WTC11 (cell line): ENCODE measurements around the gene PBX4. TPM values are rescaled to one million over a fixed set of nuclear protein-coding genes. Genes with fewer than 3 reads are reported as not detected.

ENCODE experiments used
- ATAC-seq: fragments of 200-7000 bp; cut with Tn5 transposase; 2 replicates; pipeline ENCODE4 v1.10.0; 2021; ENCODE audit warnings: mild to moderate bottlenecking, moderate library complexity
- CTCF ChIA-PET: fragments of 300-600 bp; sonication (Branson Sonifier 250); formaldehyde crosslinking; loops from one replicate; lab custom pipeline; 2021; ENCODE audit warnings: antibody characterized with exemption; lab: Charles Lee
- POLR2A ChIA-PET: fragments of 350-600 bp; sonication (Branson Sonifier 250); formaldehyde crosslinking; loops from one replicate; lab custom pipeline; 2021; ENCODE audit warnings: antibody characterized with exemption; lab: Charles Lee
- DNase-seq: peaks from one replicate; pipeline ENCODE4 v3.0.0; 2021; ENCODE audit warnings: low spot score
- H3K27ac Mint-ChIP-seq: 2 replicates; pipeline ENCODE4 v1.8.0; 2021; ENCODE audit warnings: mixed read lengths
- H3K27me3 Mint-ChIP-seq: 2 replicates; pipeline ENCODE4 v1.8.0; 2021; ENCODE audit warnings: low read depth, mild to moderate bottlenecking, moderate library complexity, mixed read lengths
- H3K36me3 Mint-ChIP-seq: 2 replicates; pipeline ENCODE4 v1.8.0; 2021; ENCODE audit warnings: mixed read lengths
- H3K4me1 Mint-ChIP-seq: 2 replicates; pipeline ENCODE4 v1.8.0; 2022; ENCODE audit warnings: mixed read lengths
- H3K4me3 Mint-ChIP-seq: 2 replicates; pipeline ENCODE4 v1.8.0; 2021; ENCODE audit warnings: mild to moderate bottlenecking, moderate library complexity, mixed read lengths
- H3K9me3 Mint-ChIP-seq: 2 replicates; pipeline ENCODE4 v1.8.0; 2021; ENCODE audit warnings: mixed read lengths
- AFF4 ChIP-seq: sonication (generic); formaldehyde crosslinking; IDR thresholded peaks from 2 replicates; pipeline ENCODE4 v1.8.1; 2023; ENCODE audit warnings: mild to moderate bottlenecking, missing genetic modification reagents, borderline replicate concordance
- ARID4B ChIP-seq: sonication (generic); formaldehyde crosslinking; IDR thresholded peaks from 2 replicates; pipeline ENCODE4 v1.8.0; 2023; ENCODE audit warnings: missing genetic modification reagents, mild to moderate bottlenecking, borderline replicate concordance
- CREB1 ChIP-seq: sonication (generic); formaldehyde crosslinking; IDR thresholded peaks from 2 replicates; pipeline ENCODE4 v1.8.0; 2023; ENCODE audit warnings: mild to moderate bottlenecking, missing genetic modification reagents
- CTCF ChIP-seq: fragments of 200-600 bp; IDR thresholded peaks from 2 replicates; pipeline ENCODE4 v1.8.0; 2022; ENCODE audit warnings: antibody characterized with exemption
- E2F5 ChIP-seq: sonication (generic); formaldehyde crosslinking; IDR thresholded peaks from 2 replicates; pipeline ENCODE4 v1.8.1; 2022; ENCODE audit warnings: mild to moderate bottlenecking, moderate library complexity, missing genetic modification reagents
- FOXJ3 ChIP-seq: sonication (generic); formaldehyde crosslinking; IDR thresholded peaks from 2 replicates; pipeline ENCODE4 v1.9.0; 2021; ENCODE audit warnings: missing genetic modification reagents, mild to moderate bottlenecking, borderline replicate concordance
- HMGXB4 ChIP-seq: sonication (generic); formaldehyde crosslinking; IDR thresholded peaks from 2 replicates; pipeline ENCODE4 v1.8.1; 2023; ENCODE audit warnings: mild to moderate bottlenecking, moderate library complexity, missing genetic modification reagents
- JAZF1 ChIP-seq: fragments of 250-450 bp; sonication (Bioruptor Pico); IDR thresholded peaks from 2 replicates; pipeline ENCODE4 v1.9.0; 2021; ENCODE audit warnings: moderate library complexity, mild to moderate bottlenecking, inconsistent platforms
- MXD4 ChIP-seq: fragments of 250-450 bp; sonication (Bioruptor Pico); IDR thresholded peaks from 2 replicates; pipeline ENCODE4 v1.8.0; 2021; ENCODE audit warnings: mild to moderate bottlenecking, moderate library complexity, borderline replicate concordance
- MYBL2 ChIP-seq: sonication (generic); formaldehyde crosslinking; IDR thresholded peaks from 2 replicates; pipeline ENCODE4 v1.8.1; 2023; ENCODE audit warnings: mild to moderate bottlenecking, moderate library complexity, missing genetic modification reagents
- NFE2L1 ChIP-seq: sonication (generic); formaldehyde crosslinking; IDR thresholded peaks from 2 replicates; pipeline ENCODE4 v1.8.1; 2023; ENCODE audit warnings: missing genetic modification reagents
- NFYB ChIP-seq: sonication (generic); formaldehyde crosslinking; conservative IDR thresholded peaks from 2 replicates; pipeline ENCODE4 v1.8.0; 2022; ENCODE audit warnings: low read depth, missing genetic modification reagents
- NR2C2 ChIP-seq: sonication (generic); formaldehyde crosslinking; IDR thresholded peaks from 2 replicates; pipeline ENCODE4 v1.8.0; 2022; ENCODE audit warnings: mild to moderate bottlenecking, missing genetic modification reagents
- OVOL2 ChIP-seq: fragments of 250-450 bp; sonication (Bioruptor Pico); IDR thresholded peaks from 2 replicates; pipeline ENCODE4 v1.9.0; 2021; ENCODE audit warnings: mild to moderate bottlenecking, borderline replicate concordance
- TCF7 ChIP-seq: sonication (generic); formaldehyde crosslinking; IDR thresholded peaks from 2 replicates; pipeline ENCODE4 v1.8.0; 2022; ENCODE audit warnings: mild to moderate bottlenecking, low read depth, missing genetic modification reagents, moderate library complexity
- TEAD4 ChIP-seq: sonication (generic); formaldehyde crosslinking; IDR thresholded peaks from 2 replicates; pipeline ENCODE4 v1.8.0; 2022; ENCODE audit warnings: mild to moderate bottlenecking, missing genetic modification reagents
- ZNF138 ChIP-seq: sonication (generic); formaldehyde crosslinking; conservative IDR thresholded peaks from 2 replicates; pipeline ENCODE4 v1.8.1; 2022; ENCODE audit warnings: mild to moderate bottlenecking, moderate library complexity, missing genetic modification reagents
- ZNF232 ChIP-seq: sonication (generic); formaldehyde crosslinking; IDR thresholded peaks from 2 replicates; pipeline ENCODE4 v1.8.0; 2022; ENCODE audit warnings: mild to moderate bottlenecking, missing genetic modification reagents
- ZNF396 ChIP-seq: fragments of 250-450 bp; sonication (Bioruptor Pico); IDR thresholded peaks from 2 replicates; pipeline ENCODE4 v1.8.0; 2021; ENCODE audit warnings: mild to moderate bottlenecking, moderate library complexity, borderline replicate concordance
- total RNA-seq: library from RNA; stranded (reverse); gene quantifications from 3 replicates; pipeline ENCODE4 v1.2.3, GENCODE V29; 2021

The PBX4 gene
- total RNA-seq, 1 experiment from 2014 or later, result 3.2 TPM

- no peak for TF ChIP-seq ZNF396
- TF ChIP-seq TEAD4 (CRISPR knock-in tag), result no peak
- no peak for TF ChIP-seq NR2C2
- no peak for TF ChIP-seq MXD4 (CRISPR knock-in tag)
- TF ChIP-seq JAZF1 (CRISPR knock-in tag), result no peak
- TF ChIP-seq, all 79 proteins: peak for 0
Measured at GRCh38 chr19:19661141-19661674, 42.7 kb upstream of the PBX4 start (continued).

GRCh38 chr19:19659646-19660245, 41.3 kb upstream of the PBX4 start:
- H3K9me3 Mint-ChIP-seq, result no peaks in the 10 kb centered on the region
- peaks cover 17% of the 10 kb centered on the region for H3K4me1 Mint-ChIP-seq
- peaks cover 51% of the 10 kb centered on the region for H3K36me3 Mint-ChIP-seq
- H3K4me3 Mint-ChIP-seq, result no peak overlapping the region
- no peak for DNase-seq
- H3K27me3 Mint-ChIP-seq, result no peaks in the 10 kb centered on the region
- POLR2A ChIA-PET, result no interaction called here
- TF ChIP-seq E2F5 (CRISPR knock-in tag), result no peak
- TF ChIP-seq CTCF, result no peak
- TF ChIP-seq ARID4B (CRISPR knock-in tag), result no peak
- TF ChIP-seq ZNF138 (CRISPR knock-in tag), result no peak
- TF ChIP-seq OVOL2 (CRISPR knock-in tag), result no peak
- TF ChIP-seq AFF4 (CRISPR knock-in tag), result no peak
- no peak for TF ChIP-seq NFE2L1 (CRISPR knock-in tag)
- TF ChIP-seq CREB1, result no peak
- TF ChIP-seq NFYB, result no peak
- no peak for TF ChIP-seq HMGXB4 (CRISPR knock-in tag)
- TF ChIP-seq FOXJ3 (CRISPR knock-in tag), result no peak
- TF ChIP-seq MYBL2 (CRISPR knock-in tag), result no peak
- no peak for TF ChIP-seq TCF7 (CRISPR knock-in tag)
- TF ChIP-seq ZNF232 (CRISPR knock-in tag), result no peak
- TF ChIP-seq, all 79 proteins: peak for 0
- no peak for ATAC-seq
- H3K27ac Mint-ChIP-seq, result no peak overlapping the region
- CTCF ChIA-PET, result interaction anchor here (1.9 kb wide), 1 partner anchor 16 kb away, joined by 5 read pairs; the partner anchor contains the start of gene GMIP
